Kidney glomerular epithelial cell (primary cell): ENCODE results near the gene SETD3.

ENCODE experiments used
- DNase-seq: peaks from one replicate; lab custom pipeline; 2025; lab: John Stamatoyannopoulos, UW

SETD3 gene

GRCh38 chr14:99423434-99423833 lies 57.2 kb downstream of the SETD3 start:
- no peak for DNase-seq

GRCh38 chr14:99422228-99423010 lies 58.2 kb downstream of the SETD3 start:
- no peak for DNase-seq

- DNase-seq, result peak; percentile 18
Measured at GRCh38 chr14:99420711-99421110, 59.9 kb downstream of the SETD3 start.

- no peak for DNase-seq
Measured at GRCh38 chr14:99419905-99420304, 60.8 kb downstream of the SETD3 start.

- DNase-seq, result no peak
Measured at GRCh38 chr14:99418242-99418641, 62.4 kb downstream of the SETD3 start.

- DNase-seq, result no peak
Measured at GRCh38 chr14:99416909-99417308, 63.8 kb downstream of the SETD3 start.

GRCh38 chr14:99415496-99416281 lies 65.0 kb downstream of the SETD3 start:
- DNase-seq, result peak; percentile 91

GRCh38 chr14:99413911-99414310 lies 66.7 kb downstream of the SETD3 start:
- no peak for DNase-seq

- DNase-seq, result no peak
Measured at GRCh38 chr14:99413172-99413571, 67.5 kb downstream of the SETD3 start.

- peak; percentile 89 for DNase-seq
Measured at GRCh38 chr14:99412117-99413061, 68.3 kb downstream of the SETD3 start.

- no peak for DNase-seq
Measured at GRCh38 chr14:99410019-99410418, 70.6 kb downstream of the SETD3 start.

GRCh38 chr14:99408971-99409289 lies 71.7 kb downstream of the SETD3 start:
- DNase-seq, result no peak

- DNase-seq, result no peak
Measured at GRCh38 chr14:99408286-99408970, 72.2 kb downstream of the SETD3 start.

- DNase-seq, result no peak
Measured at GRCh38 chr14:99407416-99407815, 73.2 kb downstream of the SETD3 start.

- no peak for DNase-seq
Measured at GRCh38 chr14:99402950-99403349, 77.7 kb downstream of the SETD3 start.

- no peak for DNase-seq
Measured at GRCh38 chr14:99402285-99402648, 78.4 kb downstream of the SETD3 start.

- no peak for DNase-seq
Measured at GRCh38 chr14:99401621-99402284, 78.9 kb downstream of the SETD3 start.

GRCh38 chr14:99401211-99401610 lies 79.4 kb downstream of the SETD3 start:
- no peak for DNase-seq

GRCh38 chr14:99397698-99398097 lies 83.0 kb downstream of the SETD3 start:
- no peak for DNase-seq

GRCh38 chr14:99395909-99396530 lies 84.6 kb downstream of the SETD3 start:
- DNase-seq, result peak; percentile 71
